Measurements from ENCODE around the gene CD84. TPM values are rescaled to one million over a fixed set of nuclear protein-coding genes. Genes with fewer than 3 reads are reported as not detected.

CD84 gene
- total RNA-seq, 1 donor from 2014 or later = not detected

GRCh38 chr1:160607672-160608032 lies 28.4 kb upstream of the CD84 start:
- no peak overlapping the region for H3K27ac ChIP-seq
- no peak for DNase-seq (ENCODE audit: low spot score)

GRCh38 chr1:160607011-160607671 lies 27.8 kb upstream of the CD84 start:
- no peaks in the 10 kb centered on the region for H3F3A ChIP-seq (ENCODE audit: low read depth)
- H3K4me1 ChIP-seq = no peaks in the 10 kb centered on the region
- no peak overlapping the region for H3K4me3 ChIP-seq
- no peaks in the 10 kb centered on the region for H3K79me2 ChIP-seq (ENCODE audit: low read depth)
- H3K9me3 ChIP-seq (ENCODE audit: low read depth) = peaks cover 5% of the 10 kb centered on the region
- Mint-ChIP-seq H3K27me3 (ENCODE audit: insufficient read depth, low read depth) (no peaks in the 10 kb centered on the region), H3K4me3 (no peak overlapping the region), H3K9me3 (peaks cover 22% of the 10 kb centered on the region), H3K27ac (peak overlapping the region; percentile 92), H3K36me3 (no peaks in the 10 kb centered on the region), H3K4me1 (peaks cover 23% of the 10 kb centered on the region)
- no peak overlapping the region for H3K9ac ChIP-seq
- TF ChIP-seq EZH2phosphoT487 (IDR thresholded peaks at IDR 0.05) = no peak
- TF ChIP-seq CTCF (IDR thresholded peaks at IDR 0.05) = peak; percentile 81
- H3K36me3 ChIP-seq = no peaks in the 10 kb centered on the region
- no peak overlapping the region for H3K27ac ChIP-seq
- H3K4me2 ChIP-seq = no peak overlapping the region
- H4K20me1 ChIP-seq (ENCODE audit: low read depth) = no peaks in the 10 kb centered on the region
- H2AFZ ChIP-seq (replicated peaks) = peak overlapping the region; percentile 89
- no peaks in the 10 kb centered on the region for H3K27me3 ChIP-seq
- DNase-seq (ENCODE audit: low spot score) = peak; percentile 71

More at GRCh38 chr1:160607672-160608032, 28.4 kb upstream of the CD84 start:
- Mint-ChIP-seq H3K9me3 (peaks cover 19% of the 10 kb centered on the region), H3K4me3 (no peak overlapping the region), H3K4me1 (peaks cover 23% of the 10 kb centered on the region), H3K27me3 (ENCODE audit: insufficient read depth, low read depth) (peaks cover 2% of the 10 kb centered on the region), H3K27ac (peak overlapping the region; percentile 4), H3K36me3 (no peaks in the 10 kb centered on the region)
- no peak overlapping the region for H3K4me3 ChIP-seq
- no peaks in the 10 kb centered on the region for H3K4me1 ChIP-seq
- peaks cover 5% of the 10 kb centered on the region for H3K9me3 ChIP-seq (ENCODE audit: low read depth)
- no peaks in the 10 kb centered on the region for H3K36me3 ChIP-seq
- no peaks in the 10 kb centered on the region for H3K27me3 ChIP-seq
- no peak overlapping the region for H3K9ac ChIP-seq
- no peak overlapping the region for H2AFZ ChIP-seq (replicated peaks)
- no peak overlapping the region for H3K4me2 ChIP-seq
- no peaks in the 10 kb centered on the region for H3F3A ChIP-seq (ENCODE audit: low read depth)
- no peaks in the 10 kb centered on the region for H4K20me1 ChIP-seq (ENCODE audit: low read depth)
- TF ChIP-seq EZH2phosphoT487 (IDR thresholded peaks at IDR 0.05) = no peak
- TF ChIP-seq CTCF (IDR thresholded peaks at IDR 0.05) = no peak
- no peak for TF ChIP-seq EZH2 (IDR thresholded peaks at IDR 0.05)
- H3K79me2 ChIP-seq (ENCODE audit: low read depth) = no peaks in the 10 kb centered on the region

- H2AFZ ChIP-seq (replicated peaks) = peak overlapping the region; percentile 89
- H3K4me1 Mint-ChIP-seq = peaks cover 23% of the 10 kb centered on the region
- H4K20me1 ChIP-seq (ENCODE audit: low read depth) = no peaks in the 10 kb centered on the region
- H3K4me2 ChIP-seq = no peak overlapping the region
- H3K27ac Mint-ChIP-seq = peak overlapping the region; percentile 92
- TF ChIP-seq CTCF (IDR thresholded peaks at IDR 0.05) (no peak), EZH2 (IDR thresholded peaks at IDR 0.05) (no peak), EZH2phosphoT487 (IDR thresholded peaks at IDR 0.05) (no peak)
- H3K4me1 ChIP-seq = no peaks in the 10 kb centered on the region
- peaks cover 27% of the 10 kb centered on the region for H3K9me3 Mint-ChIP-seq
- no peaks in the 10 kb centered on the region for H3K79me2 ChIP-seq (ENCODE audit: low read depth)
- no peak overlapping the region for H3K4me3 ChIP-seq
- H3K36me3 ChIP-seq = no peaks in the 10 kb centered on the region
- H3K4me3 Mint-ChIP-seq = no peak overlapping the region
- no peak overlapping the region for H3K9ac ChIP-seq
- no peak overlapping the region for H3K27ac ChIP-seq
- DNase-seq (ENCODE audit: low spot score) = no peak
- H3K9me3 ChIP-seq (ENCODE audit: low read depth) = peaks cover 5% of the 10 kb centered on the region
- no peaks in the 10 kb centered on the region for H3K36me3 Mint-ChIP-seq
- no peaks in the 10 kb centered on the region for H3K27me3 ChIP-seq
- no peaks in the 10 kb centered on the region for H3K27me3 Mint-ChIP-seq (ENCODE audit: insufficient read depth, low read depth)
- no peaks in the 10 kb centered on the region for H3F3A ChIP-seq (ENCODE audit: low read depth)
Observed at GRCh38 chr1:160606611-160607010, 27.3 kb upstream of the CD84 start.

All from neural progenitor cell (in vitro differentiated cells).